A549 (cell line): ENCODE results near the gene TGFB1. TPM values are rescaled to one million over a fixed set of nuclear protein-coding genes. Genes with fewer than 3 reads are reported as not detected.

Experiments
- ATAC-seq, 2 experiments: fragments of 200-7000 bp in 1 of 2; fragments of >200 bp in 1 of 2; cut with Nextera tagmentation in 1 of 2; cut with Tn5 transposase in 1 of 2; 3 replicates each; pipeline versions ENCODE4 v1.8.0 to v1.9.1; 2018 to 2020; ENCODE audit warnings: mild to moderate bottlenecking in 1 of 2, moderate library complexity in 1 of 2
- CTCF ChIA-PET: fragments of 300-600 bp; sonication (Branson Sonifier 250); formaldehyde crosslinking; extraction: SDS; loops from one replicate; lab custom pipeline; 2021; ENCODE audit warnings: antibody characterized with exemption, inconsistent platforms; lab: Yijun Ruan, JAX
- POLR2A ChIA-PET: fragments of 350-600 bp; formaldehyde crosslinking; extraction: SDS; loops from one replicate; lab custom pipeline; 2021; ENCODE audit warnings: antibody characterized with exemption, inconsistent platforms; lab: Yijun Ruan, JAX
- DNase-seq, 2 experiments: peaks; one replicate each; pipeline versions ENCODE4 v3.0.0 to v3.0.0-alpha.2; 2011 to 2016; ENCODE audit warnings: low read depth in 1 of 2, low spot score in 1 of 2
- FAIRE-seq: peaks from 2 replicates; lab custom pipeline; 2011; peaks lifted over from hg19 to GRCh38; lab: Jason Lieb, UNC
- H3K27ac ChIP-seq, 2 experiments: fragments of >200 bp; sonication (Bioruptor Twin); formaldehyde crosslinking; 3 replicates each; pipeline ENCODE4 v1.5.1; 2016 to 2017
- H3K4me1 ChIP-seq: fragments of >200 bp; sonication (Bioruptor Twin); formaldehyde crosslinking; 3 replicates; pipeline ENCODE4 v1.6.1; 2016
- H3K4me2 ChIP-seq: fragments of >200 bp; sonication (Bioruptor Twin); formaldehyde crosslinking; 3 replicates; pipeline ENCODE4 v1.6.1; 2016
- H3K4me3 ChIP-seq: fragments of >200 bp; sonication (Bioruptor Twin); formaldehyde crosslinking; 3 replicates; pipeline ENCODE4 v1.5.1; 2016
- H3K9me3 ChIP-seq: fragments of >200 bp; sonication (Bioruptor Twin); formaldehyde crosslinking; 3 replicates; pipeline ENCODE4 v1.6.1; 2016
- BCL3 ChIP-seq: fragments of >200 bp; sonication (Bioruptor Twin); formaldehyde crosslinking; IDR thresholded peaks from 3 replicates; pipeline ENCODE4 v1.6.1; 2016
- BHLHE40 ChIP-seq: IDR thresholded peaks from 2 replicates; pipeline ENCODE4 v1.6.1; 2012; ENCODE audit warnings: low read depth, low read length, inconsistent platforms
- EP300 ChIP-seq, 2 experiments: fragments of >200 bp; sonication (Bioruptor Twin); formaldehyde crosslinking; IDR thresholded peaks; 2 replicates in 1 of 2; 3 replicates in 1 of 2; pipeline ENCODE4 v1.6.1; 2016 to 2017
- ESRRA ChIP-seq: fragments of 150-350 bp; IDR thresholded peaks from 2 replicates; pipeline ENCODE4 v1.6.1; 2014; ENCODE audit warnings: mild to moderate bottlenecking, low read length, borderline replicate concordance
- FOSL2 ChIP-seq, 2 experiments: fragments of 450-650 bp in 1 of 2; fragments of >200 bp in 1 of 2; sonication (Bioruptor Twin) in 1 of 2; formaldehyde crosslinking; IDR thresholded peaks; 2 replicates each; pipeline versions ENCODE4 v1.5.0 to v1.6.1; 2016 to 2020; ENCODE audit warnings: mild to moderate bottlenecking in 1 of 2, moderate library complexity in 1 of 2
- HEYL ChIP-seq: fragments of 250-450 bp; sonication (Bioruptor Pico); IDR thresholded peaks from 2 replicates; pipeline ENCODE4 v1.8.0; 2021; ENCODE audit warnings: mild to moderate bottlenecking, moderate library complexity
- HOXB13 ChIP-seq: fragments of 250-450 bp; sonication (Bioruptor Pico); IDR thresholded peaks from 2 replicates; pipeline ENCODE4 v1.5.0; 2020; ENCODE audit warnings: low read depth, mild to moderate bottlenecking, moderate library complexity
- HOXB5 ChIP-seq: fragments of 250-450 bp; sonication (Bioruptor Pico); IDR thresholded peaks from 2 replicates; pipeline ENCODE4 v1.5.0; 2020; ENCODE audit warnings: mild to moderate bottlenecking, moderate library complexity
- JUN ChIP-seq, 2 experiments: fragments of >200 bp; sonication (Bioruptor Twin); formaldehyde crosslinking; IDR thresholded peaks; 2 replicates in 1 of 2; 3 replicates in 1 of 2; pipeline ENCODE4 v1.6.1; 2016 to 2017
- JUNB ChIP-seq: fragments of >200 bp; sonication (Bioruptor Twin); formaldehyde crosslinking; IDR thresholded peaks from 2 replicates; pipeline ENCODE4 v1.6.1; 2016
- NFE2L2 ChIP-seq: fragments of 150-350 bp; conservative IDR thresholded peaks from 2 replicates; pipeline ENCODE4 v1.6.1; 2014; ENCODE audit warnings: low read length
- NR3C1 ChIP-seq: fragments of >200 bp; sonication (Bioruptor Twin); formaldehyde crosslinking; IDR thresholded peaks from 3 replicates; pipeline ENCODE4 v1.6.1; 2017
- PBX3 ChIP-seq: IDR thresholded peaks from 2 replicates; pipeline ENCODE4 v1.6.1; 2012
- RAD21 ChIP-seq, 2 experiments: fragments of >200 bp in 1 of 2; sonication (Bioruptor Twin) in 1 of 2; formaldehyde crosslinking in 1 of 2; IDR thresholded peaks in 1 of 2; conservative IDR thresholded peaks in 1 of 2; 2 replicates in 1 of 2; 3 replicates in 1 of 2; pipeline ENCODE4 v1.6.1; 2012 to 2018; ENCODE audit warnings: inconsistent platforms in 1 of 2
- REST ChIP-seq: fragments of 200-600 bp; sonication (generic); IDR thresholded peaks from 2 replicates; pipeline ENCODE4 v1.6.1; 2016; ENCODE audit warnings: antibody characterized with exemption, mild to moderate bottlenecking, moderate library complexity
- RFX5 ChIP-seq: fragments of 450-650 bp; IDR thresholded peaks from 2 replicates; pipeline ENCODE4 v1.7.1; 2014; ENCODE audit warnings: antibody characterized with exemption, mild to moderate bottlenecking, moderate library complexity
- RNF2 ChIP-seq: fragments of 200-600 bp; sonication (generic); IDR thresholded peaks from 2 replicates; pipeline ENCODE4 v1.6.1; 2016; ENCODE audit warnings: low read depth, mild to moderate bottlenecking, antibody characterized with exemption, moderate library complexity, borderline replicate concordance
- ZNF302 ChIP-seq: fragments of 250-450 bp; sonication (Bioruptor Pico); IDR thresholded peaks from 2 replicates; pipeline ENCODE4 v1.9.0; 2021; ENCODE audit warnings: inconsistent platforms, mild to moderate bottlenecking, moderate library complexity
- WGBS: methylation state at CpG from one replicate; pipeline ENCODE4 v1.1.6; 2017; ENCODE audit errors: missing lambda C conversion rate; 5-methylcytosine and 5-hydroxymethylcytosine counted together
- polyA plus RNA-seq, 4 experiments: library from polyadenylated mRNA; depleted of rRNA in 3 of 4; stranded (reverse); fragments of >200 nt; fragmentation: RNase III in 1 of 4; extraction: RNeasy Plus Mini Kit Qiagen cat#74134 plus additional on column Dnase treatment in 1 of 4; gene quantifications; 2 replicates in 3 of 4; 3 replicates in 1 of 4; pipeline ENCODE4 v1.2.3, GENCODE V29; 2011 to 2017
- TF ChIP-seq, protein P1 (sequence below): fragments of 250-450 bp; sonication (Bioruptor Pico); IDR thresholded peaks from 2 replicates; pipeline ENCODE4 v1.5.0; 2020; ENCODE audit warnings: low read depth, mild to moderate bottlenecking, moderate library complexity
- TF ChIP-seq, protein P2 (sequence below): fragments of 250-450 bp; sonication (Bioruptor Pico); IDR thresholded peaks from 2 replicates; pipeline ENCODE4 v1.5.0; 2021; ENCODE audit warnings: mild to moderate bottlenecking, moderate library complexity, borderline replicate concordance
- TF ChIP-seq, protein P3 (sequence below): fragments of >200 bp; sonication (Bioruptor Twin); formaldehyde crosslinking; IDR thresholded peaks from 3 replicates; pipeline ENCODE4 v1.5.1; 2016

Gene TGFB1
- polyA plus RNA-seq, 2 of the 4 experiments (the other 2 are of a cell fraction), result 6.0 to 83.2 TPM

DNA sequence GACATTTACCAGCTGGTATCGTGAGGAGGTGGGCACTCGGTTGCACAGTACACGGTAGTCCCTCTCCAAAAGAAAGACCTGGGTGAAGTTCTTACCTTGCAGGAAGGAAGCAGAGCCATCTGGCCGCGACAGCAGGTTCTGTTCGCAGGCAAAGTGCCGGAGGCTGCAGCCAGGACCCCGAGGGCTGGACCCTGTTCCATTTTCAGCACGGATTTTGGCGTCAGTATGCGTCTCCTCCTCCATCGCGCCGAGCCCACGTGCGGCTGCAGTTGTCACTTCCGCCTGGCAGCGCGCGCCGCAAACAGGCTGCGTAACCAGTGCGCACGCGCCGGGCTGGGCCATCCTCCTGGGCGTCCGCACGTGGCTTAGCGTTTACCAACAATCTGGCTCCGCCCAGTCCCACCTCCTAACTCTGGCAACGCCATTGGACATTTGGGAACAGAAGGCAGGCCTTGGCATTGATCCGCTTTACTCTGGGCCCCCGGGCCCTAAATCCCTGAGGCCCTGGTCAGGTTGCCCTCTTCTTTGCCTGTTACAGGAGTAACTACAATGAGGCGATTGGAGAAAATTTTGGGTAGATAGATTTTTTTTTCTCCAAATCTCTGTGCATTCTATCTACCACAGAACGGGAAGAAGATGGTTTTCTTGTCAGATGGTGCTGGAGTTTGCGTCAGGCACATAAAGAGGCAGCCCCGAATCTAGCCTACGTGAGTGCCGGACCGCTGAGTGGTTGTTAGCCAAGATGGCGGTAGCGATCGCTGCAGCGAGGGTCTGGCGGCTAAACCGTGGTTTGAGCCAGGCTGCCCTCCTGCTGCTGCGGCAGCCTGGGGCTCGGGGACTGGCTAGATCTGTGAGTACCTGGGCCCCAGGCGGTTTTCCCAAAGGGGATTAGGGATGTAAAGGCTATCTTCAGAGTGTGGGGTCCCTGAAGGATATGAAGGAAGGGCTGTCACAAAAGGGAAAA, 43.6 kb upstream of the TGFB1 start, which contains the start of the genes BCKDHA and EXOSC5 (continued):
- no peak for TF ChIP-seq PBX3

- POLR2A ChIA-PET, result interaction anchor here (1.0 to 1.6 kb wide), 2 partner anchors 31 to 44 kb away, joined by 3 to 4 read pairs; partner anchors contain the start of genes B9D2 and DMAC2
- 77% methylated on average over 6 of the region's 6 CpGs for WGBS
- Histone ChIP-seq H3K4me1 (peaks cover 20% of the 10 kb centered on the region), H3K27ac (no peak overlapping the region), H3K4me3 (no peak overlapping the region), H3K9me3 (no peaks in the 10 kb centered on the region), H3K4me2 (peak overlapping the region; percentile 88; the same call in 1 of the 3 replicates)
- FAIRE-seq, result no peak
- TF ChIP-seq ESRRA (no peak), NFE2L2 (no peak), ZNF302 (CRISPR knock-in tag) (no peak), NR3C1 (no peak), BHLHE40 (no peak), RNF2 (no peak), RFX5 (no peak), EP300 (IDR thresholded peaks at IDR 0.05) (no peak), HOXB13 (CRISPR knock-in tag) (no peak), RAD21 (conservative IDR thresholded peaks at IDR 0.05 in 1 of 2, IDR thresholded peaks at IDR 0.05 in 1 of 2) (no peak), FOSL2 (IDR thresholded peaks at IDR 0.05) (no peak), FOSL2 (CRISPR knock-in tag; IDR thresholded peaks at IDR 0.05) (no peak), JUN (IDR thresholded peaks at IDR 0.05) (no peak), BCL3 (no peak), HOXB5 (no peak), JUNB (no peak), REST (no peak), HEYL (CRISPR knock-in tag) (no peak)
- TF ChIP-seq, protein P1, sequence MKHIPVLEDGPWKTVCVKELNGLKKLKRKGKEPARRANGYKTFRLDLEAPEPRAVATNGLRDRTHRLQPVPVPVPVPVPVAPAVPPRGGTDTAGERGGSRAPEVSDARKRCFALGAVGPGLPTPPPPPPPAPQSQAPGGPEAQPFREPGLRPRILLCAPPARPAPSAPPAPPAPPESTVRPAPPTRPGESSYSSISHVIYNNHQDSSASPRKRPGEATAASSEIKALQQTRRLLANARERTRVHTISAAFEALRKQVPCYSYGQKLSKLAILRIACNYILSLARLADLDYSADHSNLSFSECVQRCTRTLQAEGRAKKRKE (CRISPR knock-in tag), result no peak
- TF ChIP-seq, protein P2, sequence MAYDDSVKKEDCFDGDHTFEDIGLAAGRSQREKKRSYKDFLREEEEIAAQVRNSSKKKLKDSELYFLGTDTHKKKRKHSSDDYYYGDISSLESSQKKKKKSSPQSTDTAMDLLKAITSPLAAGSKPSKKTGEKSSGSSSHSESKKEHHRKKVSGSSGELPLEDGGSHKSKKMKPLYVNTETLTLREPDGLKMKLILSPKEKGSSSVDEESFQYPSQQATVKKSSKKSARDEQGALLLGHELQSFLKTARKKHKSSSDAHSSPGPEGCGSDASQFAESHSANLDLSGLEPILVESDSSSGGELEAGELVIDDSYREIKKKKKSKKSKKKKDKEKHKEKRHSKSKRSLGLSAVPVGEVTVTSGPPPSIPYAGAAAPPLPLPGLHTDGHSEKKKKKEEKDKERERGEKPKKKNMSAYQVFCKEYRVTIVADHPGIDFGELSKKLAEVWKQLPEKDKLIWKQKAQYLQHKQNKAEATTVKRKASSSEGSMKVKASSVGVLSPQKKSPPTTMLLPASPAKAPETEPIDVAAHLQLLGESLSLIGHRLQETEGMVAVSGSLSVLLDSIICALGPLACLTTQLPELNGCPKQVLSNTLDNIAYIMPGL (CRISPR knock-in tag), result no peak
- TF ChIP-seq, protein P3, sequence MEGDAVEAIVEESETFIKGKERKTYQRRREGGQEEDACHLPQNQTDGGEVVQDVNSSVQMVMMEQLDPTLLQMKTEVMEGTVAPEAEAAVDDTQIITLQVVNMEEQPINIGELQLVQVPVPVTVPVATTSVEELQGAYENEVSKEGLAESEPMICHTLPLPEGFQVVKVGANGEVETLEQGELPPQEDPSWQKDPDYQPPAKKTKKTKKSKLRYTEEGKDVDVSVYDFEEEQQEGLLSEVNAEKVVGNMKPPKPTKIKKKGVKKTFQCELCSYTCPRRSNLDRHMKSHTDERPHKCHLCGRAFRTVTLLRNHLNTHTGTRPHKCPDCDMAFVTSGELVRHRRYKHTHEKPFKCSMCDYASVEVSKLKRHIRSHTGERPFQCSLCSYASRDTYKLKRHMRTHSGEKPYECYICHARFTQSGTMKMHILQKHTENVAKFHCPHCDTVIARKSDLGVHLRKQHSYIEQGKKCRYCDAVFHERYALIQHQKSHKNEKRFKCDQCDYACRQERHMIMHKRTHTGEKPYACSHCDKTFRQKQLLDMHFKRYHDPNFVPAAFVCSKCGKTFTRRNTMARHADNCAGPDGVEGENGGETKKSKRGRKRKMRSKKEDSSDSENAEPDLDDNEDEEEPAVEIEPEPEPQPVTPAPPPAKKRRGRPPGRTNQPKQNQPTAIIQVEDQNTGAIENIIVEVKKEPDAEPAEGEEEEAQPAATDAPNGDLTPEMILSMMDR, result no peak
- CTCF ChIA-PET, result interaction anchor here (0.8 to 3.1 kb wide), 5 partner anchors 12 to 48 kb away, joined by 3 to 15 read pairs (median 5); partner anchors contain the start of genes ERICH4 and TGFB1
- DNase-seq, result no peak
- ATAC-seq, result no peak
Measured at GRCh38 chr19:41395355-41395754, 41.6 kb upstream of the TGFB1 start.
